Measurements from ENCODE around the gene FGFR1OP2. TPM values are rescaled to one million over a fixed set of nuclear protein-coding genes. Genes with fewer than 3 reads are reported as not detected.

The FGFR1OP2 gene
- total and polyA plus RNA-seq, 2 experiments from 2014 or later: 35.6 to 45.0 TPM

DNA sequence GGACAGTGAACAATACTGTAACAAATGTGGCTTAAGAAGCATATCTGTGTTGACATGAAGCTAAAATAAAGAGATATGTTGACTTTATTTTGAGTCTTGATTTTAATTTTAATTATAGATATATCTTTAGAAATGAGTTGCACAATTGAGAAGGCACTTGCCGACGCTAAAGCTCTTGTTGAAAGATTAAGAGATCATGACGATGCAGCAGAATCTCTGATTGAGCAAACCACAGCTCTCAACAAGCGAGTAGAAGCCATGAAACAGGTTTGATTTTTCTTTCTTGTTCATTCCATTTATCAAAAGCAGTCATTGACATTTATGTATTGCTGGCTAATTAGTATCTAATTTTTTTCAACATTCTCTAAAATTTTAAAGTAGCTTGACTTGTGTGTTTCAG, 15.8 kb downstream of the FGFR1OP2 start:
- no peak overlapping the region for H2AFZ ChIP-seq
- Mint-ChIP-seq H3K4me3 (no peak overlapping the region), H3K36me3 (ENCODE audit: low read depth) (peaks cover 22% of the 10 kb centered on the region), H3K9me3 (no peaks in the 10 kb centered on the region), H3K27me3 (ENCODE audit: insufficient read depth, low read depth, poor library complexity) (no peaks in the 10 kb centered on the region), H3K4me1 (no peaks in the 10 kb centered on the region; the same call in 2 of the 3 replicates), H3K27ac (no peak overlapping the region)
- no peak for ATAC-seq
- no peak overlapping the region for H3K4me3 ChIP-seq
- H3K9me2 ChIP-seq (ENCODE audit: insufficient read depth): no peaks in the 10 kb centered on the region
- TF ChIP-seq EZH2 (IDR thresholded peaks at IDR 0.05; ENCODE audit: low read depth, unreplicated experiment) (no peak), POLR2AphosphoS5 (IDR thresholded peaks at IDR 0.05; ENCODE audit: low read depth) (no peak), ZNF114 (CRISPR knock-in tag; IDR thresholded peaks at IDR 0.05) (no peak), STAT1 (IDR thresholded peaks at IDR 0.05; ENCODE audit: unreplicated experiment) (no peak), JUNB (IDR thresholded peaks at IDR 0.05; ENCODE audit: unreplicated experiment) (no peak), CREB1 (CRISPR knock-in tag; IDR thresholded peaks at IDR 0.05; ENCODE audit: low read depth) (no peak), ZNF331 (CRISPR knock-in tag; IDR thresholded peaks at IDR 0.05; ENCODE audit: low read depth) (no peak), NANOG (IDR thresholded peaks at IDR 0.05; ENCODE audit: borderline replicate concordance) (no peak), EZH2phosphoT487 (IDR thresholded peaks at IDR 0.05; ENCODE audit: unreplicated experiment) (no peak)
- TF ChIP-seq, protein P1, sequence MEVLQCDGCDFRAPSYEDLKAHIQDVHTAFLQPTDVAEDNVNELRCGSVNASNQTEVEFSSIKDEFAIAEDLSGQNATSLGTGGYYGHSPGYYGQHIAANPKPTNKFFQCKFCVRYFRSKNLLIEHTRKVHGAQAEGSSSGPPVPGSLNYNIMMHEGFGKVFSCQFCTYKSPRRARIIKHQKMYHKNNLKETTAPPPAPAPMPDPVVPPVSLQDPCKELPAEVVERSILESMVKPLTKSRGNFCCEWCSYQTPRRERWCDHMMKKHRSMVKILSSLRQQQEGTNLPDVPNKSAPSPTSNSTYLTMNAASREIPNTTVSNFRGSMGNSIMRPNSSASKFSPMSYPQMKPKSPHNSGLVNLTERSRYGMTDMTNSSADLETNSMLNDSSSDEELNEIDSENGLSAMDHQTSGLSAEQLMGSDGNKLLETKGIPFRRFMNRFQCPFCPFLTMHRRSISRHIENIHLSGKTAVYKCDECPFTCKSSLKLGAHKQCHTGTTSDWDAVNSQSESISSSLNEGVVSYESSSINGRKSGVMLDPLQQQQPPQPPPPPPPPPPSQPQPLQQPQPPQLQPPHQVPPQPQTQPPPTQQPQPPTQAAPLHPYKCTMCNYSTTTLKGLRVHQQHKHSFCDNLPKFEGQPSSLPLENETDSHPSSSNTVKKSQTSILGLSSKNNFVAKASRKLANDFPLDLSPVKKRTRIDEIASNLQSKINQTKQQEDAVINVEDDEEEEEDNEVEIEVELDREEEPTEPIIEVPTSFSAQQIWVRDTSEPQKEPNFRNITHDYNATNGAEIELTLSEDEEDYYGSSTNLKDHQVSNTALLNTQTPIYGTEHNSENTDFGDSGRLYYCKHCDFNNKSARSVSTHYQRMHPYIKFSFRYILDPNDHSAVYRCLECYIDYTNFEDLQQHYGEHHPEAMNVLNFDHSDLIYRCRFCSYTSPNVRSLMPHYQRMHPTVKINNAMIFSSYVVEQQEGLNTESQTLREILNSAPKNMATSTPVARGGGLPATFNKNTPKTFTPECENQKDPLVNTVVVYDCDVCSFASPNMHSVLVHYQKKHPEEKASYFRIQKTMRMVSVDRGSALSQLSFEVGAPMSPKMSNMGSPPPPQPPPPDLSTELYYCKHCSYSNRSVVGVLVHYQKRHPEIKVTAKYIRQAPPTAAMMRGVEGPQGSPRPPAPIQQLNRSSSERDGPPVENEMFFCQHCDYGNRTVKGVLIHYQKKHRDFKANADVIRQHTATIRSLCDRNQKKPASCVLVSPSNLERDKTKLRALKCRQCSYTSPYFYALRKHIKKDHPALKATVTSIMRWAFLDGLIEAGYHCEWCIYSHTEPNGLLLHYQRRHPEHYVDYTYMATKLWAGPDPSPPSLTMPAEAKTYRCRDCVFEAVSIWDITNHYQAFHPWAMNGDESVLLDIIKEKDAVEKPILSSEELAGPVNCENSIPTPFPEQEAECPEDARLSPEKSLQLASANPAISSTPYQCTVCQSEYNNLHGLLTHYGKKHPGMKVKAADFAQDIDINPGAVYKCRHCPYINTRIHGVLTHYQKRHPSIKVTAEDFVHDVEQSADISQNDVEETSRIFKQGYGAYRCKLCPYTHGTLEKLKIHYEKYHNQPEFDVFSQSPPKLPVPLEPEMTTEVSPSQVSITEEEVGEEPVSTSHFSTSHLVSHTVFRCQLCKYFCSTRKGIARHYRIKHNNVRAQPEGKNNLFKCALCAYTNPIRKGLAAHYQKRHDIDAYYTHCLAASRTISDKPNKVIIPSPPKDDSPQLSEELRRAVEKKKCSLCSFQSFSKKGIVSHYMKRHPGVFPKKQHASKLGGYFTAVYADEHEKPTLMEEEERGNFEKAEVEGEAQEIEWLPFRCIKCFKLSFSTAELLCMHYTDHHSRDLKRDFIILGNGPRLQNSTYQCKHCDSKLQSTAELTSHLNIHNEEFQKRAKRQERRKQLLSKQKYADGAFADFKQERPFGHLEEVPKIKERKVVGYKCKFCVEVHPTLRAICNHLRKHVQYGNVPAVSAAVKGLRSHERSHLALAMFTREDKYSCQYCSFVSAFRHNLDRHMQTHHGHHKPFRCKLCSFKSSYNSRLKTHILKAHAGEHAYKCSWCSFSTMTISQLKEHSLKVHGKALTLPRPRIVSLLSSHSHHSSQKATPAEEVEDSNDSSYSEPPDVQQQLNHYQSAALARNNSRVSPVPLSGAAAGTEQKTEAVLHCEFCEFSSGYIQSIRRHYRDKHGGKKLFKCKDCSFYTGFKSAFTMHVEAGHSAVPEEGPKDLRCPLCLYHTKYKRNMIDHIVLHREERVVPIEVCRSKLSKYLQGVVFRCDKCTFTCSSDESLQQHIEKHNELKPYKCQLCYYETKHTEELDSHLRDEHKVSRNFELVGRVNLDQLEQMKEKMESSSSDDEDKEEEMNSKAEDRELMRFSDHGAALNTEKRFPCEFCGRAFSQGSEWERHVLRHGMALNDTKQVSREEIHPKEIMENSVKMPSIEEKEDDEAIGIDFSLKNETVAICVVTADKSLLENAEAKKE (CRISPR knock-in tag; IDR thresholded peaks at IDR 0.05): no peak
- TF ChIP-seq, protein P2, sequence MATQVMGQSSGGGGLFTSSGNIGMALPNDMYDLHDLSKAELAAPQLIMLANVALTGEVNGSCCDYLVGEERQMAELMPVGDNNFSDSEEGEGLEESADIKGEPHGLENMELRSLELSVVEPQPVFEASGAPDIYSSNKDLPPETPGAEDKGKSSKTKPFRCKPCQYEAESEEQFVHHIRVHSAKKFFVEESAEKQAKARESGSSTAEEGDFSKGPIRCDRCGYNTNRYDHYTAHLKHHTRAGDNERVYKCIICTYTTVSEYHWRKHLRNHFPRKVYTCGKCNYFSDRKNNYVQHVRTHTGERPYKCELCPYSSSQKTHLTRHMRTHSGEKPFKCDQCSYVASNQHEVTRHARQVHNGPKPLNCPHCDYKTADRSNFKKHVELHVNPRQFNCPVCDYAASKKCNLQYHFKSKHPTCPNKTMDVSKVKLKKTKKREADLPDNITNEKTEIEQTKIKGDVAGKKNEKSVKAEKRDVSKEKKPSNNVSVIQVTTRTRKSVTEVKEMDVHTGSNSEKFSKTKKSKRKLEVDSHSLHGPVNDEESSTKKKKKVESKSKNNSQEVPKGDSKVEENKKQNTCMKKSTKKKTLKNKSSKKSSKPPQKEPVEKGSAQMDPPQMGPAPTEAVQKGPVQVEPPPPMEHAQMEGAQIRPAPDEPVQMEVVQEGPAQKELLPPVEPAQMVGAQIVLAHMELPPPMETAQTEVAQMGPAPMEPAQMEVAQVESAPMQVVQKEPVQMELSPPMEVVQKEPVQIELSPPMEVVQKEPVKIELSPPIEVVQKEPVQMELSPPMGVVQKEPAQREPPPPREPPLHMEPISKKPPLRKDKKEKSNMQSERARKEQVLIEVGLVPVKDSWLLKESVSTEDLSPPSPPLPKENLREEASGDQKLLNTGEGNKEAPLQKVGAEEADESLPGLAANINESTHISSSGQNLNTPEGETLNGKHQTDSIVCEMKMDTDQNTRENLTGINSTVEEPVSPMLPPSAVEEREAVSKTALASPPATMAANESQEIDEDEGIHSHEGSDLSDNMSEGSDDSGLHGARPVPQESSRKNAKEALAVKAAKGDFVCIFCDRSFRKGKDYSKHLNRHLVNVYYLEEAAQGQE (IDR thresholded peaks at IDR 0.05; ENCODE audit: unreplicated experiment): no peak
- TF ChIP-seq, protein P3, sequence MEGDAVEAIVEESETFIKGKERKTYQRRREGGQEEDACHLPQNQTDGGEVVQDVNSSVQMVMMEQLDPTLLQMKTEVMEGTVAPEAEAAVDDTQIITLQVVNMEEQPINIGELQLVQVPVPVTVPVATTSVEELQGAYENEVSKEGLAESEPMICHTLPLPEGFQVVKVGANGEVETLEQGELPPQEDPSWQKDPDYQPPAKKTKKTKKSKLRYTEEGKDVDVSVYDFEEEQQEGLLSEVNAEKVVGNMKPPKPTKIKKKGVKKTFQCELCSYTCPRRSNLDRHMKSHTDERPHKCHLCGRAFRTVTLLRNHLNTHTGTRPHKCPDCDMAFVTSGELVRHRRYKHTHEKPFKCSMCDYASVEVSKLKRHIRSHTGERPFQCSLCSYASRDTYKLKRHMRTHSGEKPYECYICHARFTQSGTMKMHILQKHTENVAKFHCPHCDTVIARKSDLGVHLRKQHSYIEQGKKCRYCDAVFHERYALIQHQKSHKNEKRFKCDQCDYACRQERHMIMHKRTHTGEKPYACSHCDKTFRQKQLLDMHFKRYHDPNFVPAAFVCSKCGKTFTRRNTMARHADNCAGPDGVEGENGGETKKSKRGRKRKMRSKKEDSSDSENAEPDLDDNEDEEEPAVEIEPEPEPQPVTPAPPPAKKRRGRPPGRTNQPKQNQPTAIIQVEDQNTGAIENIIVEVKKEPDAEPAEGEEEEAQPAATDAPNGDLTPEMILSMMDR (conservative IDR thresholded peaks at IDR 0.05; ENCODE audit: low read depth in 2 of 2): no peak
- TF ChIP-seq, protein P4, sequence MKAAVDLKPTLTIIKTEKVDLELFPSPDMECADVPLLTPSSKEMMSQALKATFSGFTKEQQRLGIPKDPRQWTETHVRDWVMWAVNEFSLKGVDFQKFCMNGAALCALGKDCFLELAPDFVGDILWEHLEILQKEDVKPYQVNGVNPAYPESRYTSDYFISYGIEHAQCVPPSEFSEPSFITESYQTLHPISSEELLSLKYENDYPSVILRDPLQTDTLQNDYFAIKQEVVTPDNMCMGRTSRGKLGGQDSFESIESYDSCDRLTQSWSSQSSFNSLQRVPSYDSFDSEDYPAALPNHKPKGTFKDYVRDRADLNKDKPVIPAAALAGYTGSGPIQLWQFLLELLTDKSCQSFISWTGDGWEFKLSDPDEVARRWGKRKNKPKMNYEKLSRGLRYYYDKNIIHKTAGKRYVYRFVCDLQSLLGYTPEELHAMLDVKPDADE (IDR thresholded peaks at IDR 0.05): no peak
- H3K79me2 ChIP-seq (replicated peaks; ENCODE audit: insufficient read depth): peaks cover 42% of the 10 kb centered on the region
- H3K27ac ChIP-seq (ENCODE audit: low read depth): no peak overlapping the region
- no peak for DNase-seq (ENCODE audit: low spot score)
- peaks cover 7% of the 10 kb centered on the region; the same call in 1 of the 2 replicates for H3K36me3 ChIP-seq (ENCODE audit: insufficient read depth)
- no peaks in the 10 kb centered on the region for H3K4me1 ChIP-seq (ENCODE audit: insufficient read depth)
- H4K20me1 ChIP-seq (replicated peaks; ENCODE audit: insufficient read depth): no peaks in the 10 kb centered on the region
- no peaks in the 10 kb centered on the region for H3F3A ChIP-seq (replicated peaks; ENCODE audit: low read depth)
- H3K27me3 ChIP-seq (ENCODE audit: insufficient read depth): no peaks in the 10 kb centered on the region
- H3K4me2 ChIP-seq: no peak overlapping the region
